ENCODE results near the gene TSPAN18. TPM values are rescaled to one million over a fixed set of nuclear protein-coding genes. Genes with fewer than 3 reads are reported as not detected.

The TSPAN18 gene
- total RNA-seq, 1 experiment from 2014 or later, result 18.3 TPM

GRCh38 chr11:44848203-44848962 lies 121.6 kb downstream of the TSPAN18 start:
- TF ChIP-seq CBX3 (IDR thresholded peaks at IDR 0.05; ENCODE audit: low read depth) (no peak), ELF1 (IDR thresholded peaks at IDR 0.05; ENCODE audit: borderline replicate concordance, low read depth) (no peak), RAD21 (IDR thresholded peaks at IDR 0.05; ENCODE audit: low read depth) (no peak)
- TF ChIP-seq, protein P1, sequence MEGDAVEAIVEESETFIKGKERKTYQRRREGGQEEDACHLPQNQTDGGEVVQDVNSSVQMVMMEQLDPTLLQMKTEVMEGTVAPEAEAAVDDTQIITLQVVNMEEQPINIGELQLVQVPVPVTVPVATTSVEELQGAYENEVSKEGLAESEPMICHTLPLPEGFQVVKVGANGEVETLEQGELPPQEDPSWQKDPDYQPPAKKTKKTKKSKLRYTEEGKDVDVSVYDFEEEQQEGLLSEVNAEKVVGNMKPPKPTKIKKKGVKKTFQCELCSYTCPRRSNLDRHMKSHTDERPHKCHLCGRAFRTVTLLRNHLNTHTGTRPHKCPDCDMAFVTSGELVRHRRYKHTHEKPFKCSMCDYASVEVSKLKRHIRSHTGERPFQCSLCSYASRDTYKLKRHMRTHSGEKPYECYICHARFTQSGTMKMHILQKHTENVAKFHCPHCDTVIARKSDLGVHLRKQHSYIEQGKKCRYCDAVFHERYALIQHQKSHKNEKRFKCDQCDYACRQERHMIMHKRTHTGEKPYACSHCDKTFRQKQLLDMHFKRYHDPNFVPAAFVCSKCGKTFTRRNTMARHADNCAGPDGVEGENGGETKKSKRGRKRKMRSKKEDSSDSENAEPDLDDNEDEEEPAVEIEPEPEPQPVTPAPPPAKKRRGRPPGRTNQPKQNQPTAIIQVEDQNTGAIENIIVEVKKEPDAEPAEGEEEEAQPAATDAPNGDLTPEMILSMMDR (IDR thresholded peaks at IDR 0.05 in 2 of 3, conservative IDR thresholded peaks at IDR 0.05 in 1 of 3; ENCODE audit: borderline replicate concordance in 1 of 3, insufficient read depth in 1 of 3, low read depth in 2 of 3, low read length in 2 of 3), result no peak

GRCh38 chr11:44848963-44849350 lies 122.2 kb downstream of the TSPAN18 start:
- no peak overlapping the region for H3K4me2 ChIP-seq (ENCODE audit: low read length)
- RAD21 ChIA-PET (ENCODE audit: low non-redundant PET in 1 of 2, low total read pairs in 2 of 2, uncharacterized antibody in 2 of 2, unreplicated experiment in 2 of 2), result no interaction called here
- H3K9me2 ChIP-seq (ENCODE audit: insufficient read depth), result no peaks in the 10 kb centered on the region
- H3K9me3 ChIP-seq (ENCODE audit: control insufficient read depth in 1 of 2, insufficient read depth in 1 of 2, low read depth in 1 of 2, low read length in 2 of 2), result 0 out of 4 replicates have a peak, but pooled peaks cover 0 to 3% of the 10 kb centered on the region in 2 experiments
- no TSS peak for BruUV-seq (replicated peaks)
- H4K20me1 ChIP-seq (ENCODE audit: insufficient read depth), result no peaks in the 10 kb centered on the region
- CTCF ChIA-PET, result no interaction called here
- H3K79me2 ChIP-seq (ENCODE audit: insufficient read depth, low read length), result no peaks in the 10 kb centered on the region
- H3K4me1 ChIP-seq (ENCODE audit: control insufficient read depth in 1 of 2, insufficient read depth in 2 of 2, low read length in 2 of 2), result peaks cover 0 to 2% of the 10 kb centered on the region in 2 experiments; a peak in 1 of 4 replicates
- no peak overlapping the region for H3K9ac ChIP-seq (ENCODE audit: low read length)
- DNase-seq (ENCODE audit: low read depth, low spot score), result no peak
- H2AFZ ChIP-seq (ENCODE audit: low read depth, low read length, poor library complexity, severe bottlenecking), result no peak overlapping the region
- no peaks in the 10 kb centered on the region for H3K27me3 ChIP-seq (ENCODE audit: insufficient read depth, low read length)
- no peak overlapping the region for H3K4me3 ChIP-seq (replicated peaks in 1 of 2; ENCODE audit: low read depth in 1 of 2, low read length in 2 of 2)
- H3K27ac ChIP-seq (ENCODE audit: low read depth, low read length), result no peak overlapping the region
- ATAC-seq, result no peak
- POLR2A ChIA-PET, result no interaction called here
- intact Hi-C loops (cut with micrococcal nuclease), result no loop called here
- H3K36me3 ChIP-seq (ENCODE audit: control insufficient read depth in 1 of 2, insufficient read depth in 2 of 2, low read length in 2 of 2), result no peaks in the 10 kb centered on the region
- TF ChIP-seq, protein P1 (IDR thresholded peaks at IDR 0.05 in 2 of 3, conservative IDR thresholded peaks at IDR 0.05 in 1 of 3; ENCODE audit: borderline replicate concordance in 1 of 3, insufficient read depth in 1 of 3, low read depth in 2 of 3, low read length in 2 of 3), result no peak
- TF ChIP-seq ZNF274 (IDR thresholded peaks at IDR 0.05; ENCODE audit: low read depth, low read length), result no peak
- TF ChIP-seq ELF1 (IDR thresholded peaks at IDR 0.05; ENCODE audit: borderline replicate concordance, low read depth), result no peak
- no peak for TF ChIP-seq POLR2A (IDR thresholded peaks at IDR 0.05; ENCODE audit: borderline replicate concordance, extremely low read depth, insufficient read depth, insufficient read length)
- no peak for TF ChIP-seq TCF7L2 (IDR thresholded peaks at IDR 0.05; ENCODE audit: borderline replicate concordance, extremely low read depth, insufficient read depth, insufficient read length)
- no peak for TF ChIP-seq JUND (IDR thresholded peaks at IDR 0.05)
- no peak for TF ChIP-seq POLR2AphosphoS5 (IDR thresholded peaks at IDR 0.05; ENCODE audit: low read depth, low read length)
- no peak for TF ChIP-seq ZFX (IDR thresholded peaks at IDR 0.05)
- TF ChIP-seq SRF (IDR thresholded peaks at IDR 0.05; ENCODE audit: low read depth), result no peak
- no peak for TF ChIP-seq EZH2 (IDR thresholded peaks at IDR 0.05)
- TF ChIP-seq CEBPB (IDR thresholded peaks at IDR 0.05; ENCODE audit: low read depth), result no peak
- no peak for TF ChIP-seq FOSL1 (IDR thresholded peaks at IDR 0.05; ENCODE audit: low read depth)

More at GRCh38 chr11:44848203-44848962, 121.6 kb downstream of the TSPAN18 start:
- Histone ChIP-seq H3K9ac (ENCODE audit: low read length) (no peak overlapping the region), H3K4me1 (ENCODE audit: control insufficient read depth in 1 of 2, insufficient read depth in 2 of 2, low read length in 2 of 2) (no peaks in the 10 kb centered on the region), H3K79me2 (ENCODE audit: insufficient read depth, low read length) (no peaks in the 10 kb centered on the region), H3K27ac (ENCODE audit: low read depth, low read length) (no peak overlapping the region), H3K9me3 (ENCODE audit: control insufficient read depth in 1 of 2, insufficient read depth in 1 of 2, low read depth in 1 of 2, low read length in 2 of 2) (0 out of 4 replicates have a peak, but pooled peaks cover 0 to 3% of the 10 kb centered on the region in 2 experiments), H4K20me1 (ENCODE audit: insufficient read depth) (no peaks in the 10 kb centered on the region), H3K9me2 (ENCODE audit: insufficient read depth) (no peaks in the 10 kb centered on the region), H2AFZ (ENCODE audit: low read depth, low read length, poor library complexity, severe bottlenecking) (no peak overlapping the region), H3K4me3 (replicated peaks in 1 of 2; ENCODE audit: low read depth in 1 of 2, low read length in 2 of 2) (no peak overlapping the region), H3K36me3 (ENCODE audit: control insufficient read depth in 1 of 2, insufficient read depth in 2 of 2, low read length in 2 of 2) (no peaks in the 10 kb centered on the region), H3K27me3 (ENCODE audit: insufficient read depth, low read length) (no peaks in the 10 kb centered on the region), H3K4me2 (ENCODE audit: low read length) (no peak overlapping the region)
- ChIA-PET RAD21 (ENCODE audit: low non-redundant PET in 1 of 2, low total read pairs in 2 of 2, uncharacterized antibody in 2 of 2, unreplicated experiment in 2 of 2) (no interaction called here), POLR2A (no interaction called here), CTCF (no interaction called here)
- ATAC-seq (no peak), DNase-seq (ENCODE audit: low read depth, low spot score) (no peak)
- BruUV-seq (replicated peaks), result no TSS peak
- intact Hi-C loops (cut with micrococcal nuclease), result no loop called here

All from HCT116 (cell line).